Thoracic aorta (tissue), 2 donors: Measurements from ENCODE around the gene RAI1. TPM values are rescaled to one million over a fixed set of nuclear protein-coding genes. Genes with fewer than 3 reads are reported as not detected.

Experiments
- ATAC-seq: fragments of 150-250 bp; one replicate; pipeline ENCODE4 v1.8.0; 2017; ENCODE audit warnings: low read depth; ENCODE audit not compliant: insufficient number of reproducible peaks, low FRiP score
- DNase-seq: peaks from one replicate; pipeline ENCODE4 v3.0.0-alpha.2; 2020; ENCODE audit warnings: low spot score
- H3K27ac ChIP-seq, 2 donors: fragments of 200-600 bp; sonication (generic); 1 replicate in 1 of 2; 2 replicates in 1 of 2; pipeline ENCODE4 v1.5.1; 2016; ENCODE audit warnings: mild to moderate bottlenecking in 2 of 2, moderate library complexity in 2 of 2
- H3K27me3 ChIP-seq: fragments of 200-600 bp; sonication (generic); replicated peaks from 2 replicates; pipeline ENCODE4 v1.6.0; 2016; ENCODE audit warnings: mild to moderate bottlenecking; ENCODE audit not compliant: insufficient read depth
- H3K36me3 ChIP-seq: fragments of 200-600 bp; sonication (generic); one replicate; pipeline ENCODE4 v1.5.1; 2016
- H3K4me1 ChIP-seq, 2 donors: fragments of 200-600 bp; sonication (generic); 1 replicate in 1 of 2; 2 replicates in 1 of 2; pipeline versions ENCODE4 v1.5.1 to v1.6.0; 2016; ENCODE audit warnings: low read depth in 2 of 2, mild to moderate bottlenecking in 1 of 2; ENCODE audit not compliant: control insufficient read depth in 1 of 2
- H3K4me3 ChIP-seq: fragments of 200-600 bp; sonication (generic); 2 replicates; pipeline ENCODE4 v1.5.1; 2016; ENCODE audit warnings: mild to moderate bottlenecking
- H3K9me3 ChIP-seq: fragments of 200-600 bp; sonication (generic); 2 replicates; pipeline ENCODE4 v1.5.1; 2016
- total RNA-seq, 2 donors: library from RNA; depleted of rRNA; stranded (reverse); fragments of >200 nt; gene quantifications; one replicate each; pipeline versions ENCODE4 v1.1.0 to v1.2.3, GENCODE V29; 2016
- TF ChIP-seq, protein P1 (sequence below): fragments of 200-600 bp; sonication (generic); IDR thresholded peaks from one replicate; pipeline ENCODE4 v1.5.1; 2019; ENCODE audit warnings: antibody characterized with exemption

Gene RAI1
- total RNA-seq, 2 donors from 2014 or later = 21.0 to 31.5 TPM

DNA sequence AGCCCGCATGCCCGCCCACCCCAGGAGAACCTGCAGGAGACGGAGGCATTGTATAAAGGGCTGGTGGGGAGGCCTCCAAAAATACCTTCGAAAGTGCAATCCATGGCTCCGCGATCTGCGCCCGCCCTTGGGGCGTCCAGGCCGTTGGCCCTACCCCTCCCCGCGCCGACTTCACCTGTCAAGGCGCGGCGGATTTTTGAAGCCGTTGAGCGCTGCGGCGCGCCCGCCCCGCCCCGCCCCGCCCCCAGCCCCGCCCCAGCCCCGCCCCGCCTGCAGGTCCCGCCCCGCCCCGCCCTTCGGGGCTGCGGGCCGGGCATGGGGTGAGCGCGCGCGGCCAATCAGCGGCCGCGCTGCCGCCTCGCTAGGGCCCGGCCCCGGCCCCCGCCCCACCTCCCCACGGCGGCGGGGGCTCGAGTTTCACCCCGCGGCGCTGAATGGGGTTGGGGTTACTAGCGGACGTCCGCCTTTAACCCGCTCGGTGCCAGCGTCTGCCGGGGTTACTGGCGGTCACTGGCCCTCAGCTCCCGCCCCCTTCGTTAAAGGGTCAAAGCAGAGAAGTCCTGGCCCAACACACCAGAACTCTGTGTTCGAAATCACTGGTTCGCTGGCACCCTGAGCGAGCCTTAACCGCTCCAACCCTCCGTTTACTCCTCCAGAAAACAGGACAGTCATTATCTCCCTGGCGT, 142.3 kb downstream of the RAI1 start:
- Histone ChIP-seq H3K4me3 (peak overlapping the region; percentile 71), H3K27me3 (no peaks in the 10 kb centered on the region), H3K27ac (peak overlapping the region; percentile 43 to 71), H3K9me3 (no peaks in the 10 kb centered on the region), H3K4me1 (peaks cover 26 to 50% of the 10 kb centered on the region in 2 donors), H3K36me3 (no peaks in the 10 kb centered on the region)
- TF ChIP-seq, protein P1, sequence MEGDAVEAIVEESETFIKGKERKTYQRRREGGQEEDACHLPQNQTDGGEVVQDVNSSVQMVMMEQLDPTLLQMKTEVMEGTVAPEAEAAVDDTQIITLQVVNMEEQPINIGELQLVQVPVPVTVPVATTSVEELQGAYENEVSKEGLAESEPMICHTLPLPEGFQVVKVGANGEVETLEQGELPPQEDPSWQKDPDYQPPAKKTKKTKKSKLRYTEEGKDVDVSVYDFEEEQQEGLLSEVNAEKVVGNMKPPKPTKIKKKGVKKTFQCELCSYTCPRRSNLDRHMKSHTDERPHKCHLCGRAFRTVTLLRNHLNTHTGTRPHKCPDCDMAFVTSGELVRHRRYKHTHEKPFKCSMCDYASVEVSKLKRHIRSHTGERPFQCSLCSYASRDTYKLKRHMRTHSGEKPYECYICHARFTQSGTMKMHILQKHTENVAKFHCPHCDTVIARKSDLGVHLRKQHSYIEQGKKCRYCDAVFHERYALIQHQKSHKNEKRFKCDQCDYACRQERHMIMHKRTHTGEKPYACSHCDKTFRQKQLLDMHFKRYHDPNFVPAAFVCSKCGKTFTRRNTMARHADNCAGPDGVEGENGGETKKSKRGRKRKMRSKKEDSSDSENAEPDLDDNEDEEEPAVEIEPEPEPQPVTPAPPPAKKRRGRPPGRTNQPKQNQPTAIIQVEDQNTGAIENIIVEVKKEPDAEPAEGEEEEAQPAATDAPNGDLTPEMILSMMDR = no peak
- DNase-seq (peak; percentile 26), ATAC-seq (peak; percentile 62)

DNA sequence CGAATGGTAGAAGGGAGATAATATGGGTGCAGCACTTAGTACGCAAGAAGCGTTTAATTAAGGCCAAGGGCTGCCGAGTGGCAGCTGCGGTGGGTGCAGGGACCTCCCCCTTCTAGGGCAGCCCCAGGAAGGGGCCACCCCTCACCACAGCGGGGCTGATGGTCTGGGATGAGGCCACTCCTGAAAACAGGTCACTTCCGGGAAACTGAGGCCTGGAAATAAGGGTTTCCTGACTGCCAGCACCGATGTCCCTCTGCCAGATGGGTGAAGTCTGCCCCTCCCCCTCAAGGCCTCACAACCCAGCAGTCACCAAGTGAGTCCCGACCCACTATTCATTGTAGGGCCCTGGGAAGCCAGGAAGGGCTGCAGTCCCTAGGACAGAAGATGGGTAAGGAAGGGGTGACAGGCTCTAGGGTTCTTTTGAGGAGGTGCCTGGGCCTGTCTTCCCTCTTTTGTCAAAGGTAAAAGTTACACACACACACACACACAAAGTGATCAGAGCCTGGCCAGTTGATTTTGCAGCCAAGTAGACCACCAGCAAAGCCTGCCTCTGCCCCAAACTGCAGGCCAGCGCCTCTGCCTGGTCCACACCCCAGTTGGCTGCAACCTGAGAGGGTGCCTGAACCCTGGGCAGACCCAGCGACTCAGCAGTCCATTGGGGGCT, 143.0 kb downstream of the RAI1 start:
- peaks cover 26 to 50% of the 10 kb centered on the region in 2 donors for H3K4me1 ChIP-seq
- no peaks in the 10 kb centered on the region for H3K9me3 ChIP-seq
- peak overlapping the region; percentile 64 for H3K4me3 ChIP-seq
- no peak for DNase-seq
- H3K36me3 ChIP-seq = no peaks in the 10 kb centered on the region
- ATAC-seq = no peak
- TF ChIP-seq, protein P1 = no peak
- peak overlapping the region; percentile 43 to 71 for H3K27ac ChIP-seq
- H3K27me3 ChIP-seq = no peaks in the 10 kb centered on the region

DNA sequence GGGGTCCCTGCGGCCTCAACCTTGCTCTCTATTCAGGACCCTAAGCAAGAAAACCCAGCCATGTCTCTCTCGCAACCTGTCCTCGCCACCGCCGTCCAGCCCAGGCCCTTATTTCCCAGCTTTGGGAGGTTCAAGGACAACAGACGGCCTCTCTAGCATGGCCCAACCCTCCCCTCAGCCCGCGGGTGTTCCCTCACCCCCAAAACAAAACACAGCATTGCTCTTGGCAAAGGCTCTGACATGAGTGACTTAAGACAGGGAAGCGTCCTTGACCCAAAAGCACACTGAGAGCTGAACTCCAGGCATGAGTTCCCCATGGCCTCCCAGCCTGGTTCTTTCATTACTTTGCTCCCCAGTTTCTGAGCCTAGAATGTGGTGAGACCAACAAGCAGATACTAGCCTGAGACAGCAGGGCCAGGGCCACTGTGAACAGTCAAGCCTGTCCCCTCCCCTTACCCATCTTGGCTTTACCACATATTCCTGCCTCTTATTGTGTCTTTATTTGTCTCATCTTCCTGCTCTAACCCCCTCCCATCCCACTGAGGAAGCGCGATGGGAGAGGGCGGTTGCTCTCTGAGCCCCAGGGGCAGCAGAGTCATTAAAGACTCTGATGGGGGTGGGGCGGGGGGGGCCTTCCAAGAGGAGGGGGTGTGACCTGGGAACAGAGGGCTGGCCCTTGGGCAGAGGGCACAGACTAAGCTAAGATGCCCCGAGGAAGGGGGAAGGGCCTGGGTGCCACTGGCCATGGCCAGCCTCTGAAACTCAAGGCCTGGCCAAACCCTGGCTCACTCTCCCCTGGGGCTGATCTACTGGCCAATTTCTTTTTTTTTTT, 143.7 kb downstream of the RAI1 start:
- Histone ChIP-seq H3K4me1 (peaks cover 26 to 50% of the 10 kb centered on the region in 2 donors), H3K27ac (peak overlapping the region; percentile 34 to 71), H3K9me3 (no peaks in the 10 kb centered on the region), H3K27me3 (no peaks in the 10 kb centered on the region), H3K36me3 (no peaks in the 10 kb centered on the region), H3K4me3 (no peak overlapping the region)
- TF ChIP-seq, protein P1 = no peak
- ATAC-seq = peak; percentile 23
- no peak for DNase-seq

DNA sequence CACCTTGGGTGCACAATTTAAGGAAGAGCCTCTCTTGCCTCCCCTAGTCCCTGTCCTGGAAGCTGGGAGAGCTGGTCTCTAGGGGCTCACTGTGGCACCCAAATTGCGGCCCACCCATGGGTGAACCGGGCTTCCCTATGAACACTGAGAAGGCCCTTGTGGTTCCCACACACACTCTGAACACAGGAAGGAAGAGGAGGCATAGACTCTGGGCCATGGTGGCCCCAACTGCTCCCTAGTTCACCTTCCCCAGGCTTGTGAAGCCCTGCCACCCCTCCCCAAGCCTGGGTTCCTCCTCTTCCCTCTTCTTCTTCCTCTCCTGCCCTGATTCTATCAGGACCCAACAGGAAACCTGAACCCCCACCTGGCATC, 145.1 kb downstream of the RAI1 start:
- Histone ChIP-seq H3K9me3 (no peaks in the 10 kb centered on the region), H3K4me1 (peaks cover 26 to 46% of the 10 kb centered on the region in 2 donors), H3K27ac (peak overlapping the region in 1 of 2 donors; percentile 14), H3K36me3 (no peaks in the 10 kb centered on the region), H3K4me3 (no peak overlapping the region), H3K27me3 (no peaks in the 10 kb centered on the region)
- no peak for ATAC-seq
- TF ChIP-seq, protein P1 = no peak
- DNase-seq = no peak
